ENCODE results near the gene ACAA2. TPM values are rescaled to one million over a fixed set of nuclear protein-coding genes. Genes with fewer than 3 reads are reported as not detected.
"Not testable (repeated sequence)": the region's sequence is repeated elsewhere in the genome, so short reads cannot be mapped to it uniquely, and the experiment has no call there.

The ACAA2 gene
- polyA plus RNA-seq, 1 donor (not counting 4 experiments of a cell fraction or from before 2014, with no cell fraction given) = 2.3 TPM

- H3K36me3 ChIP-seq (ENCODE audit: control insufficient read depth in 2 of 2, extremely low read depth in 1 of 2, insufficient read depth in 2 of 2, low read length in 2 of 2) = no peaks in the 10 kb centered on the region
- no peaks in the 10 kb centered on the region for H3K79me2 ChIP-seq (ENCODE audit: control insufficient read depth, insufficient read depth, low read length)
- H3K9me1 ChIP-seq (ENCODE audit: control insufficient read depth, extremely low read depth, insufficient read depth, low read length) = no peaks in the 10 kb centered on the region
- H3K9me3 ChIP-seq (ENCODE audit: control insufficient read depth, low read depth, low read length) = no peaks in the 10 kb centered on the region
- H4K20me1 ChIP-seq (ENCODE audit: control insufficient read depth, extremely low read depth, insufficient read depth, low read length) = no peaks in the 10 kb centered on the region
- H3K27ac ChIP-seq (ENCODE audit: control insufficient read depth, insufficient read depth, low read length) = no peak overlapping the region
- H3K4me3 ChIP-seq (ENCODE audit: control insufficient read depth in 2 of 3, extremely low read depth in 1 of 3, insufficient read depth in 2 of 3, low read depth in 1 of 3, low read length in 3 of 3) = no peak overlapping the region
- TF ChIP-seq CTCF (optimal IDR thresholded peaks at IDR 0.05 in 1 of 3, IDR thresholded peaks at IDR 0.05 in 1 of 3, conservative IDR thresholded peaks at IDR 0.05 in 1 of 3; ENCODE audit: extremely low read depth in 1 of 3, insufficient read depth in 2 of 3, low read length in 3 of 3) (no peak), EZH2 (IDR thresholded peaks at IDR 0.05; ENCODE audit: low read length) (no peak)
- FAIRE-seq = no peak
- H3K4me2 ChIP-seq (ENCODE audit: control insufficient read depth, extremely low read depth, insufficient read depth, low read depth, low read length) = no peak overlapping the region
- no peak for DNase-seq (ENCODE audit: low read depth, low spot score)
- no peaks in the 10 kb centered on the region for H3K27me3 ChIP-seq (ENCODE audit: control insufficient read depth, extremely low read depth, insufficient read depth, low read length)
- no peaks in the 10 kb centered on the region for H3K4me1 ChIP-seq (ENCODE audit: control insufficient read depth, extremely low read depth, insufficient read depth, low read length)
- dilution Hi-C loops (cut with MboI; ENCODE audit: extremely low pct_ligation_motif_present, low sequenced_read_pairs) = no loop called here
- H2AFZ ChIP-seq (ENCODE audit: control insufficient read depth, low read length) = no peak overlapping the region
- no peak overlapping the region for H3K9ac ChIP-seq (ENCODE audit: control insufficient read depth, extremely low read depth, insufficient read depth, low read length)
Measured at GRCh38 chr18:49804096-49804495, 9.2 kb downstream of the ACAA2 start.

DNA sequence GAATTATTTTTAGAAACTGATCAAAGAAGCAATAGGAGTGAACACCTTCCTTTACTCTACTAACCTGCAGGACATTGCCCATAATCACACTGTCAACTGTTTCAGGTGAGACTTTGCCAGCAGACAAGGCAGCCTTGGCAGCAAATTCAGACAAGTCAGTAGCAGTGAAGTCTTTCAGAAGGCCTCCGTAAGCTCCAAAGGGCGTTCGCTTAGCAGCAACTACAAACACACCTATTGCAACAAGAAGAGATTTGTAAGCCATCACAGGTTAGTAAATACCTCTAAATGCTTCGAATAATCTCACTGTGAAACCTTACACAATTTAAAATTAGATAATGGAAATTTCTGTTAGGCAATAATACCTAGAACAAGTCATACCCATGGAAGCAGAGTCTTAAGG lies 10.7 kb downstream of the ACAA2 start:
- DNase-seq (ENCODE audit: low read depth, low spot score) = no peak
- Histone ChIP-seq H3K9me1 (ENCODE audit: control insufficient read depth, extremely low read depth, insufficient read depth, low read length) (no peaks in the 10 kb centered on the region), H3K27me3 (ENCODE audit: control insufficient read depth, extremely low read depth, insufficient read depth, low read length) (no peaks in the 10 kb centered on the region), H3K79me2 (ENCODE audit: control insufficient read depth, insufficient read depth, low read length) (no peaks in the 10 kb centered on the region), H3K4me3 (ENCODE audit: control insufficient read depth in 2 of 3, extremely low read depth in 1 of 3, insufficient read depth in 2 of 3, low read depth in 1 of 3, low read length in 3 of 3) (no peak overlapping the region), H3K36me3 (ENCODE audit: control insufficient read depth in 2 of 2, extremely low read depth in 1 of 2, insufficient read depth in 2 of 2, low read length in 2 of 2) (no peaks in the 10 kb centered on the region), H3K4me2 (ENCODE audit: control insufficient read depth, extremely low read depth, insufficient read depth, low read depth, low read length) (no peak overlapping the region), H3K4me1 (ENCODE audit: control insufficient read depth, extremely low read depth, insufficient read depth, low read length) (no peaks in the 10 kb centered on the region), H2AFZ (ENCODE audit: control insufficient read depth, low read length) (no peak overlapping the region), H3K9me3 (ENCODE audit: control insufficient read depth, low read depth, low read length) (no peaks in the 10 kb centered on the region), H4K20me1 (ENCODE audit: control insufficient read depth, extremely low read depth, insufficient read depth, low read length) (no peaks in the 10 kb centered on the region), H3K27ac (ENCODE audit: control insufficient read depth, insufficient read depth, low read length) (no peak overlapping the region), H3K9ac (ENCODE audit: control insufficient read depth, extremely low read depth, insufficient read depth, low read length) (no peak overlapping the region)
- dilution Hi-C loops (cut with MboI; ENCODE audit: extremely low pct_ligation_motif_present, low sequenced_read_pairs) = no loop called here
- TF ChIP-seq EZH2 (IDR thresholded peaks at IDR 0.05; ENCODE audit: low read length) (no peak), CTCF (optimal IDR thresholded peaks at IDR 0.05 in 1 of 3, IDR thresholded peaks at IDR 0.05 in 1 of 3, conservative IDR thresholded peaks at IDR 0.05 in 1 of 3; ENCODE audit: extremely low read depth in 1 of 3, insufficient read depth in 2 of 3, low read length in 3 of 3) (no peak)
- FAIRE-seq = no peak

GRCh38 chr18:49800491-49800890 lies 12.8 kb downstream of the ACAA2 start:
- H3K27me3 ChIP-seq (ENCODE audit: control insufficient read depth, extremely low read depth, insufficient read depth, low read length); H3K4me1 ChIP-seq (ENCODE audit: control insufficient read depth, extremely low read depth, insufficient read depth, low read length); H3K27ac ChIP-seq (ENCODE audit: control insufficient read depth, insufficient read depth, low read length); H2AFZ ChIP-seq (ENCODE audit: control insufficient read depth, low read length); H3K79me2 ChIP-seq (ENCODE audit: control insufficient read depth, insufficient read depth, low read length); H4K20me1 ChIP-seq (ENCODE audit: control insufficient read depth, extremely low read depth, insufficient read depth, low read length); H3K9me3 ChIP-seq (ENCODE audit: control insufficient read depth, low read depth, low read length); H3K4me2 ChIP-seq (ENCODE audit: control insufficient read depth, extremely low read depth, insufficient read depth, low read depth, low read length); dilution Hi-C loops (cut with MboI; ENCODE audit: extremely low pct_ligation_motif_present, low sequenced_read_pairs); H3K36me3 ChIP-seq (ENCODE audit: control insufficient read depth in 2 of 2, extremely low read depth in 1 of 2, insufficient read depth in 2 of 2, low read length in 2 of 2); H3K4me3 ChIP-seq (ENCODE audit: control insufficient read depth in 2 of 3, extremely low read depth in 1 of 3, insufficient read depth in 2 of 3, low read depth in 1 of 3, low read length in 3 of 3); H3K9ac ChIP-seq (ENCODE audit: control insufficient read depth, extremely low read depth, insufficient read depth, low read length); H3K9me1 ChIP-seq (ENCODE audit: control insufficient read depth, extremely low read depth, insufficient read depth, low read length); FAIRE-seq; DNase-seq (ENCODE audit: low read depth, low spot score): not testable (repeated sequence)

DNA sequence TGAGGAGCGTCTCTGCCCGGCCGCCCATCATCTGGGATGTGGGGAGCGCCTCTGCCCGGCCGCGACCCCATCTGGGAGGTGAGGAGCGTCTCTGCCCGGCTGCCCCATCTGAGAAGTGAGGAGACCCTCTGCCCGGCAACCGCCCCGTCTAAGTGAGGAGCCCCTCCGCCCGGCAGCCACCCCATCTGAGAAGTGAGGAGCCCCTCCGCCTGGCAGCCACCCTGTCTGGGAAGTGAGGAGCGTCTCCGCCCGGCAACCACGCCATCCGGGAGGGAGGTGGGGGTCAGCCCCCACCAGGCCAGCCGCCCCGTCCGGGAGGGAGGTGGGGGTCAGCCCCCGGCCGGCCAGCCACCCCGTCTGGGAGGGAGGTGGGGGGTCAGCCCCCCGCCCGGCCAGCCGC lies 13.5 kb downstream of the ACAA2 start:
- H3K9me3 ChIP-seq (ENCODE audit: control insufficient read depth, low read depth, low read length); H3K27ac ChIP-seq (ENCODE audit: control insufficient read depth, insufficient read depth, low read length); H4K20me1 ChIP-seq (ENCODE audit: control insufficient read depth, extremely low read depth, insufficient read depth, low read length); FAIRE-seq; H3K9ac ChIP-seq (ENCODE audit: control insufficient read depth, extremely low read depth, insufficient read depth, low read length); DNase-seq (ENCODE audit: low read depth, low spot score); dilution Hi-C loops (cut with MboI; ENCODE audit: extremely low pct_ligation_motif_present, low sequenced_read_pairs); H3K36me3 ChIP-seq (ENCODE audit: control insufficient read depth in 2 of 2, extremely low read depth in 1 of 2, insufficient read depth in 2 of 2, low read length in 2 of 2); H3K9me1 ChIP-seq (ENCODE audit: control insufficient read depth, extremely low read depth, insufficient read depth, low read length); H3K79me2 ChIP-seq (ENCODE audit: control insufficient read depth, insufficient read depth, low read length); H3K4me2 ChIP-seq (ENCODE audit: control insufficient read depth, extremely low read depth, insufficient read depth, low read depth, low read length); H2AFZ ChIP-seq (ENCODE audit: control insufficient read depth, low read length); H3K27me3 ChIP-seq (ENCODE audit: control insufficient read depth, extremely low read depth, insufficient read depth, low read length); H3K4me3 ChIP-seq (ENCODE audit: control insufficient read depth in 2 of 3, extremely low read depth in 1 of 3, insufficient read depth in 2 of 3, low read depth in 1 of 3, low read length in 3 of 3); H3K4me1 ChIP-seq (ENCODE audit: control insufficient read depth, extremely low read depth, insufficient read depth, low read length): not testable (repeated sequence)

Data from keratinocyte (primary cell).